PC-3 (cell line): ENCODE results near the gene ALG1. TPM values are rescaled to one million over a fixed set of nuclear protein-coding genes. Genes with fewer than 3 reads are reported as not detected.

Experiments used
- ATAC-seq: fragments of 200-7000 bp; cut with Tn5 transposase; 2 replicates; pipeline ENCODE4 v1.9.1; 2020; ENCODE audit warnings: mild to moderate bottlenecking, moderate library complexity
- BruUV-seq: library from RNA; stranded (reverse); fragments of 400-500 nt; replicated peaks from 2 replicates; lab custom pipeline; 2021; lab: Mats Ljungman, UMichigan
- CTCF ChIA-PET: fragments of 300-600 bp; sonication (Branson Sonifier 250); formaldehyde crosslinking; loops from one replicate; lab custom pipeline; 2022; ENCODE audit warnings: antibody characterized with exemption; lab: Charles Lee
- POLR2A ChIA-PET: fragments of 300-600 bp; sonication (Branson Sonifier 250); formaldehyde crosslinking; loops from one replicate; lab custom pipeline; 2022; ENCODE audit warnings: antibody characterized with exemption; ENCODE audit not compliant: unreplicated experiment; lab: Charles Lee
- DNase-seq: peaks from one replicate; pipeline ENCODE4 v3.0.0-alpha.2; 2015
- H2AFZ ChIP-seq: fragments of 300-600 bp; sonication (generic); 2 replicates; pipeline ENCODE4 v1.6.0; 2016; ENCODE audit warnings: antibody characterized with exemption, low read length
- H3F3A ChIP-seq: fragments of 300-600 bp; sonication (generic); one replicate; pipeline ENCODE4 v1.6.0; 2017; ENCODE audit warnings: antibody characterized with exemption, low read length, control low read depth, mild to moderate bottlenecking; ENCODE audit not compliant: unreplicated experiment
- H3K27ac ChIP-seq: fragments of 300-600 bp; sonication (generic); 2 replicates; pipeline ENCODE4 v1.5.1; 2016; ENCODE audit warnings: mild to moderate bottlenecking, low read length
- H3K27me3 ChIP-seq: fragments of 300-600 bp; sonication (generic); 2 replicates; pipeline ENCODE4 v1.6.1; 2016; ENCODE audit warnings: low read length, mixed read lengths
- H3K36me3 ChIP-seq: fragments of 300-600 bp; sonication (generic); 2 replicates; pipeline ENCODE4 v1.6.1; 2016; ENCODE audit warnings: low read depth, mixed run types, low read length, mixed read lengths
- H3K4me1 ChIP-seq: fragments of 300-600 bp; sonication (generic); 2 replicates; pipeline ENCODE4 v1.5.1; 2016; ENCODE audit warnings: low read length; ENCODE audit not compliant: insufficient read depth
- H3K4me2 ChIP-seq: fragments of 300-600 bp; sonication (generic); 2 replicates; pipeline ENCODE4 v1.6.0; 2016; ENCODE audit warnings: low read length
- H3K4me3 ChIP-seq: fragments of 300-600 bp; sonication (generic); 2 replicates; pipeline ENCODE4 v1.5.1; 2016; ENCODE audit warnings: mild to moderate bottlenecking, low read length, mixed read lengths
- H3K79me2 ChIP-seq: fragments of 300-600 bp; sonication (generic); 2 replicates; pipeline ENCODE4 v1.6.1; 2017; ENCODE audit warnings: low read length, mixed read lengths
- H3K9ac ChIP-seq: fragments of 300-600 bp; sonication (generic); 2 replicates; pipeline ENCODE4 v1.6.0; 2016; ENCODE audit warnings: mild to moderate bottlenecking, low read length
- H3K9me2 ChIP-seq: fragments of 300-600 bp; sonication (generic); replicated peaks from 2 replicates; pipeline ENCODE4 v1.6.1; 2016; ENCODE audit warnings: mixed run types, low read length, mixed read lengths
- H3K9me3 ChIP-seq: fragments of 300-600 bp; sonication (generic); 2 replicates; pipeline ENCODE4 v1.6.1; 2016; ENCODE audit warnings: low read length, mixed read lengths
- H4K20me1 ChIP-seq: fragments of 300-600 bp; sonication (generic); 2 replicates; pipeline ENCODE4 v1.6.1; 2016; ENCODE audit warnings: low read length, mixed read lengths
- CTCF ChIP-seq: fragments of 300-600 bp; sonication (generic); conservative IDR thresholded peaks from 2 replicates; pipeline ENCODE4 v1.5.1; 2017; ENCODE audit warnings: antibody characterized with exemption, low read depth, mild to moderate bottlenecking, low read length
- EZH2 ChIP-seq: fragments of 300-600 bp; sonication (generic); IDR thresholded peaks from one replicate; pipeline ENCODE4 v1.6.1; 2017; ENCODE audit warnings: antibody characterized with exemption, mild to moderate bottlenecking, low read length; ENCODE audit not compliant: unreplicated experiment
- EZH2phosphoT487 ChIP-seq: fragments of 300-600 bp; sonication (generic); IDR thresholded peaks from 2 replicates; pipeline ENCODE4 v1.6.1; 2018; ENCODE audit warnings: mild to moderate bottlenecking, antibody characterized with exemption, low read length, borderline replicate concordance
- intact Hi-C: fragments of 100-400 bp; cut with micrococcal nuclease; formaldehyde crosslinking; loops from 2 replicates; pipeline ENCODE4 v1.9.0; 2023
- total RNA-seq: library from RNA; depleted of rRNA; stranded (reverse); fragments of >200 nt; gene quantifications from 2 replicates; pipeline ENCODE4 v1.2.3, GENCODE V29; 2014

ALG1 gene
- total RNA-seq, 1 experiment from 2014 or later: 29.7 TPM

- H3K9ac ChIP-seq: peak overlapping the region; percentile 65
- peaks cover 7% of the 10 kb centered on the region for H3K4me1 ChIP-seq
- H3K9me2 ChIP-seq: no peaks in the 10 kb centered on the region
- CTCF ChIA-PET: no interaction called here
- TF ChIP-seq CTCF (no peak), EZH2 (no peak), EZH2phosphoT487 (no peak)
- no peak for DNase-seq
- POLR2A ChIA-PET: no interaction called here
- no peaks in the 10 kb centered on the region for H4K20me1 ChIP-seq
- H3K27me3 ChIP-seq: no peaks in the 10 kb centered on the region
- H3K4me3 ChIP-seq: peak overlapping the region; percentile 88
- no peaks in the 10 kb centered on the region for H3F3A ChIP-seq
- H2AFZ ChIP-seq: peak overlapping the region; percentile 95
- no peaks in the 10 kb centered on the region for H3K9me3 ChIP-seq
- intact Hi-C loops: no loop called here
- H3K4me2 ChIP-seq: peak overlapping the region; percentile 97
- no peak overlapping the region for H3K27ac ChIP-seq
- BruUV-seq: TSS peak; percentile 70
- no peaks in the 10 kb centered on the region for H3K36me3 ChIP-seq
- no peaks in the 10 kb centered on the region for H3K79me2 ChIP-seq
- ATAC-seq: peak; percentile 9
These were observed 38.9 kb upstream of the ALG1 start for GRCh38 chr16:5032748-5033167.

GRCh38 chr16:5033256-5034166, 38.1 kb upstream of the ALG1 start, which contains the start of gene NAGPA:
NAGPA (minus strand) TSS chr16:5033935; CDS start chr16:5033914, 21 bp downstream.
- intact Hi-C loops: no loop called here
- peak within 1 kb of the TSS; percentile 97 for H3K4me2 ChIP-seq

More at GRCh38 chr16:5033256-5034166, 38.1 kb upstream of the ALG1 start, which contains the start of gene NAGPA:
- Histone ChIP-seq H3K27ac (no peak within 1 kb of the TSS), H3K9me3 (no peaks in the 10 kb centered on the region), H3K36me3 (no peaks in the 10 kb centered on the region), H3F3A (no peaks in the 10 kb centered on the region), H3K4me3 (peak within 1 kb of the TSS; percentile 88), H3K79me2 (no peaks in the 10 kb centered on the region), H3K9me2 (no peaks in the 10 kb centered on the region), H3K4me1 (peaks cover 7% of the 10 kb centered on the region), H2AFZ (peak within 1 kb of the TSS; percentile 95), H4K20me1 (no peaks in the 10 kb centered on the region), H3K27me3 (no peaks in the 10 kb centered on the region), H3K9ac (peak within 1 kb of the TSS; percentile 65)
- ChIA-PET CTCF (interaction anchor here (0.7 kb wide), 1 partner anchor 8 kb away, joined by 4 read pairs; no protein-coding TSS in a partner anchor), POLR2A (interaction anchor here (0.6 kb wide), 1 partner anchor 17 kb away, joined by 3 read pairs; no protein-coding TSS in a partner anchor)
- no TSS peak for BruUV-seq
- TF ChIP-seq CTCF: no peak
- no peak for TF ChIP-seq EZH2phosphoT487
- TF ChIP-seq EZH2: no peak
- DNase-seq (peak; percentile 67), ATAC-seq (peak; percentile 83)
